ENCODE data around the gene BEAN1. TPM values are rescaled to one million over a fixed set of nuclear protein-coding genes. Genes with fewer than 3 reads are reported as not detected.

BEAN1 gene
- total RNA-seq, 6 donors from 2014 or later = 0.22 to 1.0 (median 0.35) TPM; not detected in 2

GRCh38 chr16:66395806-66396555 lies 31.1 kb upstream of the BEAN1 start:
- H3K27me3 ChIP-seq = no peaks in the 10 kb centered on the region
- peaks cover 0 to 8% (median 3%) of the 10 kb centered on the region in 4 donors for H3K4me1 ChIP-seq
- no peak for DNase-seq
- H3K4me3 ChIP-seq = no peak overlapping the region
- TF ChIP-seq POLR2AphosphoS5 (IDR thresholded peaks at IDR 0.05) (no peak), POLR2A (IDR thresholded peaks at IDR 0.05) (no peak), CTCF (IDR thresholded peaks at IDR 0.05) (no peak), EP300 (IDR thresholded peaks at IDR 0.05) (no peak)
- no peak overlapping the region for H3K27ac ChIP-seq
- no peaks in the 10 kb centered on the region for H3K9me3 ChIP-seq
- 97% methylated on average over 6 to 7 of the region's 7 CpGs for WGBS, 2 donors
- peaks cover 0 to 57% (median 11%) of the 10 kb centered on the region in 4 donors for H3K36me3 ChIP-seq
- ATAC-seq (ENCODE audit: low FRiP score in 2 of 2) = no peak

GRCh38 chr16:66397736-66398433 lies 29.2 kb upstream of the BEAN1 start:
- no peak overlapping the region for H3K4me3 ChIP-seq
- TF ChIP-seq EP300 (IDR thresholded peaks at IDR 0.05) (no peak), POLR2AphosphoS5 (IDR thresholded peaks at IDR 0.05) (no peak), POLR2A (IDR thresholded peaks at IDR 0.05) (no peak)
- H3K36me3 ChIP-seq = peaks cover 0 to 53% (median 15%) of the 10 kb centered on the region in 4 donors
- H3K27me3 ChIP-seq = no peaks in the 10 kb centered on the region
- 74 to 94% methylated on average over 5 of the region's 5 CpGs for whole genome bisulfite sequencing, 2 donors
- H3K27ac ChIP-seq = no peak overlapping the region
- DNase-seq (no peak), ATAC-seq (ENCODE audit: low FRiP score in 2 of 2) (no peak)
- peaks cover 0 to 5% (median 0%) of the 10 kb centered on the region in 4 donors for H3K4me1 ChIP-seq
- H3K9me3 ChIP-seq = no peaks in the 10 kb centered on the region

GRCh38 chr16:66399031-66399430 lies 28.1 kb upstream of the BEAN1 start:
- Histone ChIP-seq H3K4me3 (no peak overlapping the region), H3K36me3 (peaks cover 0 to 57% (median 19%) of the 10 kb centered on the region in 4 donors), H3K9me3 (no peaks in the 10 kb centered on the region), H3K27ac (no peak overlapping the region), H3K27me3 (no peaks in the 10 kb centered on the region), H3K4me1 (peaks cover 0 to 5% (median 0%) of the 10 kb centered on the region in 4 donors)
- WGBS, 2 donors = 67 to 72% methylated on average over 3 of the region's 3 CpGs
- ATAC-seq (ENCODE audit: low FRiP score in 2 of 2) = no peak
- TF ChIP-seq POLR2A (IDR thresholded peaks at IDR 0.05) (no peak), EP300 (IDR thresholded peaks at IDR 0.05) (no peak)
- no peak for DNase-seq

GRCh38 chr16:66399930-66400329 lies 27.2 kb upstream of the BEAN1 start:
- Histone ChIP-seq H3K27ac (peak overlapping the region in 2 of 4 donors; percentile 37 to 42), H3K9me3 (no peaks in the 10 kb centered on the region), H3K27me3 (no peaks in the 10 kb centered on the region), H3K4me3 (no peak overlapping the region), H3K4me1 (peaks cover 0 to 5% (median 0%) of the 10 kb centered on the region in 4 donors), H3K36me3 (peaks cover 0 to 64% (median 19%) of the 10 kb centered on the region in 4 donors)
- no peak for ATAC-seq (ENCODE audit: low FRiP score in 2 of 2)
- DNase-seq = no peak
- TF ChIP-seq CTCF (IDR thresholded peaks at IDR 0.05) = no peak
- no peak for TF ChIP-seq POLR2A (IDR thresholded peaks at IDR 0.05)
- no peak for TF ChIP-seq EP300 (IDR thresholded peaks at IDR 0.05)
- TF ChIP-seq POLR2AphosphoS5 (IDR thresholded peaks at IDR 0.05) = no peak
- 53 to 55% methylated on average over 3 of the region's 3 CpGs for WGBS, 2 donors

- Histone ChIP-seq H3K27me3 (no peaks in the 10 kb centered on the region), H3K9me3 (no peaks in the 10 kb centered on the region), H3K27ac (peak overlapping the region in 2 of 4 donors; percentile 37 to 42), H3K36me3 (peaks cover 0 to 64% (median 19%) of the 10 kb centered on the region in 4 donors), H3K4me1 (peaks cover 0 to 5% (median 0%) of the 10 kb centered on the region in 4 donors), H3K4me3 (no peak overlapping the region)
- TF ChIP-seq POLR2A (IDR thresholded peaks at IDR 0.05) (no peak), POLR2AphosphoS5 (IDR thresholded peaks at IDR 0.05) (no peak), EP300 (IDR thresholded peaks at IDR 0.05) (no peak), CTCF (IDR thresholded peaks at IDR 0.05) (no peak)
- no peak for ATAC-seq (ENCODE audit: low FRiP score in 2 of 2)
- peak in 1 of 2 donors; percentile 51 for DNase-seq
- WGBS, 2 donors = 81 to 88% methylated on average over 12 to 20 of the region's 20 CpGs
These were observed 26.4 kb upstream of the BEAN1 start for GRCh38 chr16:66400503-66401380.
